SK-N-MC (cell line): ENCODE measurements around the gene HIVEP2.
A peak's percentile ranks its signal among the peaks of the same experiment; 100 is the strongest.

ENCODE experiments used
- DNase-seq: peaks from one replicate; pipeline ENCODE4 v3.0.0-alpha.2; 2011; ENCODE audit warnings: low read depth, low spot score
- H3K27ac ChIP-seq: fragments of 200-600 bp; sonication (generic); 2 replicates; pipeline ENCODE4 v1.5.1; 2016; ENCODE audit warnings: mixed run types
- H3K36me3 ChIP-seq: fragments of 200-600 bp; sonication (generic); 2 replicates; pipeline ENCODE4 v1.6.1; 2017; ENCODE audit warnings: antibody characterized with exemption, low read length, mixed read lengths; ENCODE audit not compliant: insufficient read depth
- H3K4me3 ChIP-seq: fragments of 200-600 bp; sonication (generic); 2 replicates; pipeline ENCODE4 v1.5.1; 2016
- H3K9ac ChIP-seq: fragments of 200-600 bp; sonication (generic); 2 replicates; pipeline ENCODE4 v1.8.0; 2017; ENCODE audit warnings: mixed run types, mixed read lengths; ENCODE audit not compliant: insufficient read length
- H3K9me3 ChIP-seq: fragments of 200-600 bp; sonication (generic); 2 replicates; pipeline ENCODE4 v1.6.1; 2017; ENCODE audit warnings: low read depth, mild to moderate bottlenecking, antibody characterized with exemption, low read length, moderate library complexity, mixed read lengths
- EZH2 ChIP-seq: fragments of 200-600 bp; sonication (generic); IDR thresholded peaks from one replicate; pipeline ENCODE4 v1.6.1; 2017; ENCODE audit warnings: antibody characterized with exemption
- FOXP2 ChIP-seq: optimal IDR thresholded peaks from 2 replicates; pipeline ENCODE3; 2011; ENCODE audit warnings: mild to moderate bottlenecking, moderate library complexity; ENCODE audit not compliant: insufficient read depth; ENCODE audit errors: extremely low read length, control extremely low read depth
- POLR2AphosphoS5 ChIP-seq: IDR thresholded peaks from 2 replicates; pipeline ENCODE4 v1.6.1; 2012; ENCODE audit warnings: mild to moderate bottlenecking, low read depth, low read length, borderline replicate concordance

HIVEP2 gene

DNA sequence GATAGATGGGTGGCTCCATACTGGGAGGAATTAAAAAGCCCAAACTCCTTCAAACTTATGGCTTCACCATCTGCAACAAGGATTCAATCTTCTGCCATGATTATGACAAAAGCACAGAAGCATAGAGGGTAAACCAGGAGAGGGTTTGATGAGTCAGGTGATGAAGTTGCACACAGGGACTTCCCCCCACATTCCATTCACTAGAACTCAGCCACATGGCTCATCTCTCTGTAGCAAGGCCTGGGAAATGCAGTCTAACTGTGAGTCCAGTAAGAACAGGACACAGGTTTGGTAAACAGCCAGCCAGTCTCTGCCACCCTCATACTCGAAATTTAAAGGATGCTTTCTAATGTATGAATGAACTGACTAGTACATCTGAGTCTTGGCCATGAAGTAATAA lies 142.9 kb downstream of the HIVEP2 start:
- no peak overlapping the region for H3K4me3 ChIP-seq
- DNase-seq, result no peak
- H3K36me3 ChIP-seq, result no peaks in the 10 kb centered on the region
- H3K9me3 ChIP-seq, result no peaks in the 10 kb centered on the region
- TF ChIP-seq POLR2AphosphoS5 (no peak), EZH2 (no peak), FOXP2 (no peak)
- no peak overlapping the region for H3K9ac ChIP-seq
- no peak overlapping the region for H3K27ac ChIP-seq

DNA sequence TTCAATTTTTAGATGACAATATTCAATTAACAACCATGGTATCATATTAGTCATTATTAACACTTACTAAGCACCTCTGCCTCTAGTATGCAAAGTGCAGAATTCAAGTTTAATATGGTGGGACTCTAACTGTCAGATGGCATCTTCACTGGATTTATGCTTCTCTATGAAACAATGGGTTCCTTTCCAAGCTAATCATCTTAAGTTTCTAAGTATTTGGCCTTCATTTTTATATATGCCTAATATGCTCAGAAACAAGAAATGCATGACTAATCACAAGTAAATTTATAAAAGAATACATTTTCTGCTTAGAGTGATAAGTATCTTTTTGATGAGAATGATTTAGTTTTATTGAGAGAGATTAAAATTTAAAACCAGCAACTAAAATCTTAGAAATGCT lies 144.7 kb downstream of the HIVEP2 start:
- no peak overlapping the region for H3K4me3 ChIP-seq
- H3K9me3 ChIP-seq, result no peaks in the 10 kb centered on the region
- TF ChIP-seq POLR2AphosphoS5 (no peak), FOXP2 (no peak), EZH2 (no peak)
- H3K27ac ChIP-seq, result no peak overlapping the region
- H3K9ac ChIP-seq, result no peak overlapping the region
- no peak for DNase-seq
- no peaks in the 10 kb centered on the region for H3K36me3 ChIP-seq

DNA sequence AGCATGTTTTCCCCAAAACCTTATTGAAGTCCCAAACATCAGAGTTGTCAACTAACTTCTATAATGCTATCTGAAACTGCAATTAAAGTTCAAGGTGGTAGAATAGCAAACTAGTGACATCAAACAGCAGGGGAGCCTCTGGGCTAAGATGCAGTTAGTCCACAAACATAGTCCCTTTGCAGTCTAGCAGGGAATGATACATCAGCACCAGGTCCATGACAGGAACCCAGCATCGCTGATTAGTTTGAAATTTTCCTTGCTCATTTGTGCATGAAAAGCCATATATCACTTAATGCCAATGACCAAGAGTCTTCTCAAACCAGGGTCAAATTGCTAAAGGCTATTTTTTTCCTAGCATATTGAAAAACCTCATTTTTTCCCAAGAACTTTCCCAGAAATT lies 145.3 kb downstream of the HIVEP2 start:
- Histone ChIP-seq H3K27ac (no peak overlapping the region), H3K4me3 (no peak overlapping the region), H3K9me3 (no peaks in the 10 kb centered on the region), H3K9ac (no peak overlapping the region), H3K36me3 (no peaks in the 10 kb centered on the region)
- DNase-seq, result no peak
- TF ChIP-seq EZH2 (no peak), FOXP2 (no peak), POLR2AphosphoS5 (no peak)

DNA sequence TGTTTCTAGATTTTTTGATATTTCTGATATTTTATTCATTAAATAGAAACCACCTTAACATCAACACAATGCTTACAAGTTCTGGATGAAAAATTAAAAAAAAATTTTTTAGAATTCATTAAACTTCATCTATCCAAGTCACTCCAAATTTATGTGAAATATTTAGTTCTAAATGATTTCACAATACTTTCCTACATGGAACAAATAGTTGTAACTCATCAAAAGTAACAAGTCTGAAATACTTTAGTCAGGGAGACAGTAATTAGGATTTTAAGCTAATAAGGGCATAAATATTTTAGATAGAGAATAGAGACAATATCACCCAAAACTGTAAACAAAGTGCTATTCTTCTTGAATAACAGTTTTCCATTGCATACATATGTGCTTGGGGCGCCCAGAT lies 147.8 kb downstream of the HIVEP2 start:
- DNase-seq, result no peak
- H3K9me3 ChIP-seq, result no peaks in the 10 kb centered on the region
- H3K9ac ChIP-seq, result no peak overlapping the region
- H3K27ac ChIP-seq, result no peak overlapping the region
- no peaks in the 10 kb centered on the region for H3K36me3 ChIP-seq
- no peak overlapping the region for H3K4me3 ChIP-seq
- TF ChIP-seq POLR2AphosphoS5, result no peak
- TF ChIP-seq EZH2, result no peak
- TF ChIP-seq FOXP2, result no peak

DNA sequence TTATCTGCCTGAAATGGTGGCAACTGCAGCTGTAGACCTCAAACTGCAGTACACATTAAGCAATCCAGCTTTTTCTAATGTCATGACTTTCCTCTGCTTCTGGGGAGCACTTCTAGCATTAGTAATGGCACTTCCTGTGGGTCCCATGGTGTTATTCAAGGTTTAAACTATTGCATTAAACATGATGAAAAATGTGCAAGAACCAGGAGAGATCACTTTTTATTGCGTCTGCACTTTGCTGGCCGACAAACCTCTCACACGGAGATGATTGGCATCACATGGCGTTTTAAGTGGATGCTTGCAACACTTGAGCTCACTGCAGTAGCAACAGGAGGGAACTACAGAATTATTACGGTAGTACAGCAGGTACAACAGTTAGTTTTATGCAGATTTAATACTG lies 148.4 kb downstream of the HIVEP2 start:
- no peak for TF ChIP-seq FOXP2
- TF ChIP-seq EZH2, result no peak

DNA sequence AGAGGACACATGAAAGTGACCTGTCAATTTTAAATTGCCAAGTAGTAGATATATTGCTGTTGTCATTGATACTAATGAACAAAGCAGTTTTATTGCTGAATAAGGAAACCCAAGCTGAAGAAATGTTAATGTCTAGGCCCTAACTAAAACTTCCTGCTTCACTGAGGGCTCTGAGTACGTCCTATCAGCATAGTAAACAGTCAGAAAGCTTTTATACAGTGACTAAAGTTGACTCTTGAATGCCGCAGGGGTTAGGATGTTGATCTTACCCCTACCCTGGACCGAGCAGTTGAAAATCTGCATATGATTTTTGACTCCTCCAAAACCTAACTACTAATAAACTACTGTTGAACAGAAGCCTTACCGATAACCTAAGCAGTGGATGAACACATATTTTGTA lies 149.0 kb downstream of the HIVEP2 start:
- Histone ChIP-seq H3K4me3 (no peak overlapping the region), H3K36me3 (no peaks in the 10 kb centered on the region), H3K27ac (no peak overlapping the region), H3K9ac (no peak overlapping the region), H3K9me3 (no peaks in the 10 kb centered on the region)
- DNase-seq, result no peak
- TF ChIP-seq EZH2 (no peak), POLR2AphosphoS5 (no peak), FOXP2 (no peak)

More for the DNA sequence above, 148.4 kb downstream of the HIVEP2 start:
- Histone ChIP-seq H3K36me3 (no peaks in the 10 kb centered on the region), H3K27ac (no peak overlapping the region), H3K9ac (no peak overlapping the region), H3K4me3 (no peak overlapping the region), H3K9me3 (no peaks in the 10 kb centered on the region)
- DNase-seq, result peak; percentile 18

DNA sequence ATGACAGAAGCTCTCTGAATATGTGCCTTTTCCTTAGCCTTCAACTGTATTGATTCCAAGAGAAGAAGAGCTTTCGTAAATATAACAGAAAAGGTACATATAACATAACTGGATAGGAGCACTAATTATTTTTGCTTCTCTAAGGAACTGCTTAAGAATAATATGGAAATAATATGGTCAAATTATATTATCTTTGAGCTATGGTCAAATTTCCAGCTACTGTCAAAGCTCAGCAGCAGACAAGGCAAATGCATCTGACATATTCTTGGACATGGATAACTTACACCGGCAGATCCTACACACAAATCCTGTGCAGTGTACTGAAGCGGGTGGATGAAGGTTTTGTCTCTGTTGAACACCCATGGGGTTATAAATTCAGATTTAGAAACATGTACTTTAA lies 150.6 kb downstream of the HIVEP2 start:
- no peak for TF ChIP-seq FOXP2
- TF ChIP-seq EZH2, result no peak
- TF ChIP-seq POLR2AphosphoS5, result no peak
- no peak for DNase-seq
- no peaks in the 10 kb centered on the region for H3K9me3 ChIP-seq
- no peak overlapping the region for H3K4me3 ChIP-seq
- no peak overlapping the region for H3K9ac ChIP-seq
- no peaks in the 10 kb centered on the region for H3K36me3 ChIP-seq
- no peak overlapping the region for H3K27ac ChIP-seq

DNA sequence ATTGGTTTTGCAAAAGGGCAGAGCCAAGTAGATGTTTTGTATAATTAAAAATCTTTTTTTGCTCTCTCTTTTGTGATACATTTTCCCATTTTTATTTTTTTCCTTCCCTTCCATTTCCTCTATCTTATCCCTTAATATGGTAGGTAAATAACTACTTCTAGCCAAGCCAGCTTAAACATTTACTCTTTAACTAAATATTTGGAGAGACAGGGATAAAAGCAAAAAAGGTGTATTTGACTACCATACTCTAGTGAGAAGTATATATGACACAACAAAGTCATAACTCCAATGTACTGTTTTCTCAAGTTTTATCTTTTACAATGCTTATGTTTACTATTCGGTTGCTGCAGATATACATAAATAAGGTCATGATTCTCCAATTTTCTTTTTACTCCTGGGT lies 154.7 kb downstream of the HIVEP2 start:
- Histone ChIP-seq H3K4me3 (no peak overlapping the region), H3K9me3 (no peaks in the 10 kb centered on the region), H3K27ac (no peak overlapping the region), H3K36me3 (no peaks in the 10 kb centered on the region), H3K9ac (no peak overlapping the region)
- TF ChIP-seq POLR2AphosphoS5 (no peak), EZH2 (no peak), FOXP2 (no peak)
- DNase-seq, result no peak

DNA sequence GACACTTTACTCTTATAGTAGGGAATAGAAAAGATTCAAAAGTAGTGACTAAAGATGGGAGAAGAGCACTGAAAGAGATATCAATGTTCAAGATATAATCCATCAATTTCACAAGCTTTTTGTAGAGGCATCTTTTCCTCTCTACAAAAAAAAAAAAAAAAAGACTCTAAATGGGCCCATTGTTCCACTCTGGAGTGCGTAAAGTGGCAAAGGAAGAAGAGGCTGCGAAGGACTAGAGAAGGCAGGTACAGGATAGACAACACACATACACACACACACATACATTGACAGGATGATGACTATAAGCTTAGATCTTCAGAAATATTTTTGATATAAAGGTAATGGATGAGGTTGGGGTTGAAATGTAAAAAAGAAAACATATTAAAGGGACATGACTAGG lies 157.6 kb downstream of the HIVEP2 start:
- Histone ChIP-seq H3K9ac (no peak overlapping the region), H3K27ac (no peak overlapping the region), H3K4me3 (no peak overlapping the region), H3K9me3 (no peaks in the 10 kb centered on the region), H3K36me3 (no peaks in the 10 kb centered on the region)
- no peak for TF ChIP-seq EZH2
- TF ChIP-seq POLR2AphosphoS5, result no peak
- no peak for TF ChIP-seq FOXP2
- DNase-seq, result no peak

DNA sequence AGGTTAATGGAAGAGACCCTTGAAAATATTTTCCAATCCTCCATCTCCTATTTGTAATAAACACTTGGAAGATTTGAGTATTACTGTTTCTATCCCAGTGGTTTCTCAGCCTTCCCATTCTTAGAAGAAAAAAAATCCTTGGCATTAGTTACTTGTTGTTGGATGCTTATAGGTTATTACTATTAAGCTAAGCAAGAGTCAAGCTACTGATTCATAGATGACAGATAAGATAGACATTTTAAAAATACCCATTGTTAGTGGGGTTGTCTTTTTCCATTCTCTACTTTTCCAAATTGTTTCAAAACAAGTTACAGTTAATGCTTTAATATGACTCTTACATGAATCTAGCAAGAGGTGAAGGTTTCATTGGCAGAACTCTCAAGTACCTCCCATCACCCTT lies 158.5 kb downstream of the HIVEP2 start:
- Histone ChIP-seq H3K36me3 (no peaks in the 10 kb centered on the region), H3K27ac (no peak overlapping the region), H3K9me3 (no peaks in the 10 kb centered on the region), H3K4me3 (no peak overlapping the region), H3K9ac (no peak overlapping the region)
- no peak for DNase-seq
- TF ChIP-seq EZH2 (no peak), POLR2AphosphoS5 (no peak), FOXP2 (no peak)
